AG04450 (cell line): Measurements from ENCODE around the gene KIF25. TPM values are rescaled to one million over a fixed set of nuclear protein-coding genes. Genes with fewer than 3 reads are reported as not detected.

Source experiments
- CTCF ChIA-PET: fragments of 300-600, 350-600 bp; formaldehyde crosslinking; extraction: SDS; loops from one replicate; lab custom pipeline; 2022; ENCODE audit warnings: antibody characterized with exemption, inconsistent platforms; lab: Charles Lee
- POLR2A ChIA-PET: fragments of 350-600 bp; formaldehyde crosslinking; extraction: SDS; loops from one replicate; lab custom pipeline; 2021; ENCODE audit warnings: antibody characterized with exemption, inconsistent platforms; lab: Yijun Ruan, JAX
- DNase-seq: peaks from one replicate; pipeline ENCODE4 v3.0.0-alpha.2; 2011; ENCODE audit warnings: low read depth, low spot score
- H3K27ac ChIP-seq: one replicate; pipeline ENCODE4 v1.5.1; 2012; ENCODE audit warnings: low read depth, low read length, control low read depth
- H3K27me3 ChIP-seq: one replicate; pipeline ENCODE4 v1.6.0; 2012; ENCODE audit warnings: low read length; ENCODE audit not compliant: control insufficient read depth, insufficient read depth
- H3K4me3 ChIP-seq: 2 replicates; pipeline ENCODE4 v1.5.1; 2011; ENCODE audit warnings: mild to moderate bottlenecking, low read depth, low read length, control low read depth
- H3K9me3 ChIP-seq: 2 replicates; pipeline ENCODE4 v1.5.1; 2012; ENCODE audit warnings: low read length; ENCODE audit not compliant: control insufficient read depth, insufficient read depth
- CTCF ChIP-seq: IDR thresholded peaks from 2 replicates; pipeline ENCODE4 v1.5.1; 2011; ENCODE audit warnings: low read depth, low read length, control low read depth, inconsistent platforms
- polyA plus RNA-seq: library from polyadenylated mRNA; depleted of rRNA; stranded (reverse); fragments of >200 nt; gene quantifications from 2 replicates; pipeline ENCODE4 v1.2.3, GENCODE V29; 2011

Gene KIF25
- polyA plus RNA-seq, 1 experiment, result not detected

GRCh38 chr6:168002804-168003203, 5.3 kb downstream of the KIF25 start:
- CTCF ChIA-PET, result no interaction called here
- no peak for DNase-seq
- TF ChIP-seq CTCF, result no peak
- Histone ChIP-seq H3K9me3 (peaks cover 13% of the 10 kb centered on the region; the same call in 1 of the 2 replicates), H3K27me3 (peaks cover 19% of the 10 kb centered on the region), H3K4me3 (no peak overlapping the region), H3K27ac (no peak overlapping the region)
- POLR2A ChIA-PET, result no interaction called here

- peaks cover 17% of the 10 kb centered on the region for H3K27me3 ChIP-seq
- H3K27ac ChIP-seq, result no peak overlapping the region
- no peak overlapping the region for H3K4me3 ChIP-seq
- no peak for DNase-seq
- no peak for TF ChIP-seq CTCF
- H3K9me3 ChIP-seq, result peaks cover 13% of the 10 kb centered on the region; the same call in 1 of the 2 replicates
- CTCF ChIA-PET, result no interaction called here
- POLR2A ChIA-PET, result no interaction called here
Observed at GRCh38 chr6:168004023-168004422, 6.6 kb downstream of the KIF25 start.

GRCh38 chr6:168004945-168005344, 7.5 kb downstream of the KIF25 start:
- DNase-seq, result no peak
- peaks cover 17% of the 10 kb centered on the region for H3K27me3 ChIP-seq
- TF ChIP-seq CTCF, result no peak
- CTCF ChIA-PET, result no interaction called here
- POLR2A ChIA-PET, result no interaction called here
- H3K27ac ChIP-seq, result no peak overlapping the region
- H3K4me3 ChIP-seq, result no peak overlapping the region
- peaks cover 13% of the 10 kb centered on the region; the same call in 1 of the 2 replicates for H3K9me3 ChIP-seq

- no peak for DNase-seq
- no peak for TF ChIP-seq CTCF
- H3K4me3 ChIP-seq, result no peak overlapping the region
- ChIA-PET POLR2A (no interaction called here), CTCF (no interaction called here)
- H3K9me3 ChIP-seq, result peaks cover 13% of the 10 kb centered on the region; the same call in 1 of the 2 replicates
- no peak overlapping the region for H3K27ac ChIP-seq
- peaks cover 17% of the 10 kb centered on the region for H3K27me3 ChIP-seq
Observed at GRCh38 chr6:168005796-168006195, 8.3 kb downstream of the KIF25 start.

GRCh38 chr6:168007592-168008338, 10.3 kb downstream of the KIF25 start:
- CTCF ChIA-PET, result interaction anchor here (1.6 kb wide), 1 partner anchor 25 kb away, joined by 7 read pairs; no protein-coding TSS in a partner anchor
- Histone ChIP-seq H3K27me3 (peaks cover 17% of the 10 kb centered on the region), H3K4me3 (no peak overlapping the region), H3K27ac (peak overlapping the region; percentile 22), H3K9me3 (peaks cover 17% of the 10 kb centered on the region)
- POLR2A ChIA-PET, result interaction anchor here (1.0 to 1.6 kb wide), 3 partner anchors 24 to 126 kb away, joined by 4 to 8 read pairs (median 6); no protein-coding TSS in a partner anchor
- no peak for TF ChIP-seq CTCF
- peak; percentile 97 for DNase-seq
